SK-N-SH treated with all-trans-retinoic acid at 6 μM for 48 hours (cell line): ENCODE measurements around the gene ADGRF4.

Source experiments
- ATAC-seq: fragments of 200-7000 bp; cut with Tn5 transposase; 3 replicates; pipeline ENCODE4 v1.9.1; 2020; ENCODE audit warnings: mild to moderate bottlenecking, moderate library complexity
- ARNTL ChIP-seq: fragments of 450-650 bp; formaldehyde crosslinking; IDR thresholded peaks from 2 replicates; pipeline ENCODE4 v1.5.0; 2020; ENCODE audit warnings: low read depth, mild to moderate bottlenecking, moderate library complexity, borderline replicate concordance
- CREB5 ChIP-seq: fragments of 250-450 bp; sonication (Bioruptor Pico); IDR thresholded peaks from 2 replicates; pipeline ENCODE4 v1.5.1; 2020; ENCODE audit warnings: low read depth, mild to moderate bottlenecking, moderate library complexity
- CSDC2 ChIP-seq: fragments of 250-450 bp; sonication (Bioruptor Pico); IDR thresholded peaks from 2 replicates; pipeline ENCODE4 v1.5.0; 2020; ENCODE audit warnings: mild to moderate bottlenecking, moderate library complexity
- CSRNP3 ChIP-seq: fragments of 250-450 bp; sonication (Bioruptor Pico); IDR thresholded peaks from 2 replicates; pipeline ENCODE4 v1.5.1; 2021; ENCODE audit warnings: mild to moderate bottlenecking, moderate library complexity
- ESRRG ChIP-seq: fragments of 250-450 bp; sonication (Bioruptor Pico); IDR thresholded peaks from 2 replicates; pipeline ENCODE4 v1.6.1; 2021; ENCODE audit warnings: mild to moderate bottlenecking
- ISL1 ChIP-seq: fragments of 250-450 bp; sonication (Bioruptor Pico); IDR thresholded peaks from 2 replicates; pipeline ENCODE4 v2.1.2; 2022; ENCODE audit warnings: mild to moderate bottlenecking, moderate library complexity
- OSR1 ChIP-seq: fragments of 250-450 bp; sonication (Bioruptor Pico); IDR thresholded peaks from 2 replicates; pipeline ENCODE4 v1.8.0; 2022; ENCODE audit warnings: moderate library complexity, mild to moderate bottlenecking, inconsistent platforms
- PATZ1 ChIP-seq: fragments of 250-450 bp; sonication (Bioruptor Pico); IDR thresholded peaks from 2 replicates; pipeline ENCODE4 v1.8.0; 2020; ENCODE audit warnings: mild to moderate bottlenecking, moderate library complexity, borderline replicate concordance
- RARB ChIP-seq: fragments of 250-450 bp; sonication (Bioruptor Pico); IDR thresholded peaks from 2 replicates; pipeline ENCODE4 v1.8.0; 2021; ENCODE audit warnings: mild to moderate bottlenecking, moderate library complexity
- SNAI2 ChIP-seq: fragments of 250-450 bp; sonication (Bioruptor Pico); IDR thresholded peaks from 2 replicates; pipeline ENCODE4 v1.5.0; 2020; ENCODE audit warnings: mild to moderate bottlenecking, moderate library complexity
- TCF4 ChIP-seq: fragments of 250-450 bp; sonication (Bioruptor Pico); IDR thresholded peaks from 2 replicates; pipeline ENCODE4 v1.8.0; 2021; ENCODE audit warnings: mild to moderate bottlenecking, moderate library complexity, borderline replicate concordance
- TOX ChIP-seq: fragments of 250-450 bp; sonication (Bioruptor Pico); IDR thresholded peaks from 2 replicates; pipeline ENCODE4 v1.8.0; 2021; ENCODE audit warnings: mild to moderate bottlenecking, moderate library complexity, borderline replicate concordance
- ZC3H10 ChIP-seq: fragments of 250-450 bp; sonication (Bioruptor Pico); IDR thresholded peaks from 2 replicates; pipeline ENCODE4 v1.5.1; 2021; ENCODE audit warnings: mild to moderate bottlenecking, moderate library complexity
- ZFP3 ChIP-seq: fragments of 250-450 bp; sonication (Bioruptor Pico); IDR thresholded peaks from 2 replicates; pipeline ENCODE4 v1.5.0; 2020; ENCODE audit warnings: mild to moderate bottlenecking, moderate library complexity
- ZFP30 ChIP-seq: fragments of 450-650 bp; formaldehyde crosslinking; IDR thresholded peaks from 2 replicates; pipeline ENCODE4 v1.5.0; 2022; ENCODE audit warnings: mild to moderate bottlenecking, moderate library complexity
- ZNF565 ChIP-seq: fragments of 450-650 bp; formaldehyde crosslinking; conservative IDR thresholded peaks from 2 replicates; pipeline ENCODE4 v1.5.0; 2020; ENCODE audit warnings: low read depth, mild to moderate bottlenecking, moderate library complexity
- ZNF70 ChIP-seq: fragments of 450-650 bp; formaldehyde crosslinking; IDR thresholded peaks from 2 replicates; pipeline ENCODE4 v1.5.0; 2020; ENCODE audit warnings: mild to moderate bottlenecking, moderate library complexity
- TF ChIP-seq, protein P1 (sequence below): fragments of 250-450 bp; sonication (Bioruptor Pico); IDR thresholded peaks from 2 replicates; pipeline ENCODE4 v1.5.0; 2020; ENCODE audit warnings: mild to moderate bottlenecking, moderate library complexity

Gene ADGRF4

GRCh38 chr6:47724300-47724699 is 25.9 kb downstream of the ADGRF4 start:
- TF ChIP-seq PATZ1 (CRISPR knock-in tag), result no peak
- TF ChIP-seq TCF4 (CRISPR knock-in tag), result no peak
- no peak for TF ChIP-seq ZNF565 (CRISPR knock-in tag)
- TF ChIP-seq ARNTL (CRISPR knock-in tag), result no peak
- no peak for TF ChIP-seq ZC3H10 (CRISPR knock-in tag)
- no peak for TF ChIP-seq ZFP3 (CRISPR knock-in tag)
- TF ChIP-seq CREB5 (CRISPR knock-in tag), result no peak
- TF ChIP-seq RARB (CRISPR knock-in tag), result no peak
- TF ChIP-seq SNAI2 (CRISPR knock-in tag), result no peak
- no peak for TF ChIP-seq TOX (CRISPR knock-in tag)
- no peak for TF ChIP-seq ZFP30 (CRISPR knock-in tag)
- no peak for TF ChIP-seq OSR1
- TF ChIP-seq, protein P1, sequence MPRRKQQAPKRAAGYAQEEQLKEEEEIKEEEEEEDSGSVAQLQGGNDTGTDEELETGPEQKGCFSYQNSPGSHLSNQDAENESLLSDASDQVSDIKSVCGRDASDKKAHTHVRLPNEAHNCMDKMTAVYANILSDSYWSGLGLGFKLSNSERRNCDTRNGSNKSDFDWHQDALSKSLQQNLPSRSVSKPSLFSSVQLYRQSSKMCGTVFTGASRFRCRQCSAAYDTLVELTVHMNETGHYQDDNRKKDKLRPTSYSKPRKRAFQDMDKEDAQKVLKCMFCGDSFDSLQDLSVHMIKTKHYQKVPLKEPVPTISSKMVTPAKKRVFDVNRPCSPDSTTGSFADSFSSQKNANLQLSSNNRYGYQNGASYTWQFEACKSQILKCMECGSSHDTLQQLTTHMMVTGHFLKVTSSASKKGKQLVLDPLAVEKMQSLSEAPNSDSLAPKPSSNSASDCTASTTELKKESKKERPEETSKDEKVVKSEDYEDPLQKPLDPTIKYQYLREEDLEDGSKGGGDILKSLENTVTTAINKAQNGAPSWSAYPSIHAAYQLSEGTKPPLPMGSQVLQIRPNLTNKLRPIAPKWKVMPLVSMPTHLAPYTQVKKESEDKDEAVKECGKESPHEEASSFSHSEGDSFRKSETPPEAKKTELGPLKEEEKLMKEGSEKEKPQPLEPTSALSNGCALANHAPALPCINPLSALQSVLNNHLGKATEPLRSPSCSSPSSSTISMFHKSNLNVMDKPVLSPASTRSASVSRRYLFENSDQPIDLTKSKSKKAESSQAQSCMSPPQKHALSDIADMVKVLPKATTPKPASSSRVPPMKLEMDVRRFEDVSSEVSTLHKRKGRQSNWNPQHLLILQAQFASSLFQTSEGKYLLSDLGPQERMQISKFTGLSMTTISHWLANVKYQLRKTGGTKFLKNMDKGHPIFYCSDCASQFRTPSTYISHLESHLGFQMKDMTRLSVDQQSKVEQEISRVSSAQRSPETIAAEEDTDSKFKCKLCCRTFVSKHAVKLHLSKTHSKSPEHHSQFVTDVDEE, result no peak
- TF ChIP-seq ISL1, result no peak
- TF ChIP-seq ESRRG (CRISPR knock-in tag), result no peak
- ATAC-seq, result no peak

DNA sequence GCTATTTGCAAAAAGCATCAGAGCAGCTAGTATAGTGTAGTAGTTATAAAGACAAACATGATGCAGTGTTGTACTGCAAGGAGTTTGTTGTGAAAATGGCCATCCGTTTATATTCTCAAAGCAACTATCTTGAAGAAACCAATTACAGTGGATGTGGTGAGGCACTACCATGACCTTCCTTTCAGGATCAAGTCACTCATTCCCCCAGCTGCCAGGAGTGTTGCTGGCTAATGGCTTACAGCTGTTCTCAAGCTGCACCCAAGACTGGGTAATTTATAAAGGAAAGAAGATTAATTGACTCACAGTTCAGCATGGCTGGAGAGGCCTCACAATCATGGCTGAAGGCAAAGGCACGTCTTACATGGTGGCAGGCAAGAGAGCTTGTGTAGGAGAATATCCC is 29.0 kb downstream of the ADGRF4 start:
- TF ChIP-seq ZNF70 (CRISPR knock-in tag), result no peak
- TF ChIP-seq ZFP3 (CRISPR knock-in tag), result no peak
- TF ChIP-seq CSRNP3 (CRISPR knock-in tag), result no peak
- no peak for TF ChIP-seq PATZ1 (CRISPR knock-in tag)
- TF ChIP-seq CREB5 (CRISPR knock-in tag), result no peak
- no peak for TF ChIP-seq CSDC2
- TF ChIP-seq, protein P1, result no peak
- ATAC-seq, result no peak
